ENCODE data around the gene HOXB3.

DNA sequence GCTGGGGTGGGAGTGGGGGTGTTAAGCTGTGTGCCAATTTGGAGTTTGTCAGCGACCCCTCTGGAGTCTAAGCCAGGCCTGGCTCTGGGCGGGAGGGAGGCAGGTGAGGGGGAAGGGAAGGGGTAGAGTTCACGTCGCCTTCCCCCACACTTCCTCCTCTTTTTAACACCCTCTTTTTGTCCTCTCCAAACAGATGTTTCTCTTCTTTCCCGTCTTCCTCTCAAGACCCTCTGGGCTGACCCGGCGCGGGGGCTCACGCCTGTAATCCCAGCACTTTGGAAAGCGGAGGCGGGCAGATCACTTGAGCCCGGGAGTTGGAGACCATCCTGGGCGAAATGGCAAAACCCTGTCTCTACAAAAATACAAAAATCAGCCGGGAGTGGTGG lies 62.5 kb downstream of the HOXB3 start:
- TF ChIP-seq POLR2AphosphoS5 (IDR thresholded peaks at IDR 0.05; ENCODE audit: low read depth, low read length) (no peak), TAF1 (IDR thresholded peaks at IDR 0.05; ENCODE audit: borderline replicate concordance, low read depth, low read length) (no peak), POLR2A (IDR thresholded peaks at IDR 0.05; ENCODE audit: low read depth, low read length) (no peak)
